H1 (cell line): Measurements from ENCODE around the gene IQCF2. TPM values are rescaled to one million over a fixed set of nuclear protein-coding genes. Genes with fewer than 3 reads are reported as not detected.

Source experiments
- CTCF ChIA-PET: fragments of 300-600 bp; sonication (Branson Sonifier 250); formaldehyde crosslinking; loops from one replicate; lab custom pipeline; 2021; ENCODE audit not compliant: partially characterized antibody; lab: Charles Lee
- POLR2A ChIA-PET: fragments of 300-600 bp; sonication (Branson Sonifier 250); formaldehyde crosslinking; loops from one replicate; lab custom pipeline; 2021; ENCODE audit warnings: inconsistent platforms; ENCODE audit not compliant: partially characterized antibody; lab: Charles Lee
- DNase-seq, 2 experiments: peaks; one replicate each; pipeline versions ENCODE4 v3.0.0 to v3.0.0-alpha.2; 2010 to 2022; ENCODE audit warnings: low spot score in 2 of 2, low read depth in 1 of 2, mixed read lengths in 1 of 2
- FAIRE-seq: peaks from 2 replicates; lab custom pipeline; 2011; peaks lifted over from hg19 to GRCh38; lab: Jason Lieb, UNC
- H2AFZ ChIP-seq: 2 replicates; pipeline ENCODE4 v1.8.1; 2012; ENCODE audit warnings: low read length, inconsistent platforms
- H2AK5ac ChIP-seq: 2 replicates; pipeline ENCODE4 v1.6.1; 2013; ENCODE audit warnings: low read depth, low read length
- H2BK120ac ChIP-seq: replicated peaks from 2 replicates; pipeline ENCODE3; 2013; ENCODE audit warnings: low read depth, low read length, inconsistent platforms
- H2BK12ac ChIP-seq: 2 replicates; pipeline ENCODE4 v1.6.1; 2013; ENCODE audit warnings: low read depth, low read length
- H2BK15ac ChIP-seq: 2 replicates; pipeline ENCODE4 v1.6.1; 2013; ENCODE audit warnings: low read length
- H2BK20ac ChIP-seq: 2 replicates; pipeline ENCODE4 v1.6.1; 2013; ENCODE audit warnings: low read length
- H2BK5ac ChIP-seq: 2 replicates; pipeline ENCODE4 v1.6.1; 2013; ENCODE audit warnings: low read depth, low read length
- H3K14ac ChIP-seq: 2 replicates; pipeline ENCODE4 v1.6.1; 2013; ENCODE audit warnings: inconsistent platforms; ENCODE audit not compliant: insufficient read length
- H3K18ac ChIP-seq: 2 replicates; pipeline ENCODE4 v1.6.1; 2013; ENCODE audit warnings: low read length; ENCODE audit errors: extremely low read depth
- H3K23ac ChIP-seq: 2 replicates; pipeline ENCODE4 v1.6.1; 2013; ENCODE audit warnings: inconsistent platforms; ENCODE audit not compliant: insufficient read length
- H3K23me2 ChIP-seq: 2 replicates; pipeline ENCODE4 v1.6.1; 2013; ENCODE audit warnings: low read depth, low read length
- H3K27ac ChIP-seq: 2 replicates; pipeline ENCODE4 v1.6.1; 2011; ENCODE audit warnings: low read depth, low read length, inconsistent platforms
- H3K27me3 ChIP-seq, 4 experiments: replicated peaks in 1 of 4; 1 replicate in 1 of 4; 2 replicates in 3 of 4; pipeline versions ENCODE4 v1.6.1 to v1.8.1; 2011 to 2013; ENCODE audit warnings: low read length in 3 of 4, mild to moderate bottlenecking in 3 of 4, inconsistent platforms in 2 of 4, mixed read lengths in 2 of 4, moderate library complexity in 1 of 4; ENCODE audit not compliant: control insufficient read depth in 3 of 4, insufficient read depth in 3 of 4; ENCODE audit errors: extremely low read depth in 1 of 4
- H3K36me3 ChIP-seq, 4 experiments: 2 replicates each; pipeline versions ENCODE4 v1.6.1 to v1.8.1; 2011 to 2013; ENCODE audit warnings: mild to moderate bottlenecking in 4 of 4, low read length in 3 of 4, moderate library complexity in 2 of 4, control low read depth in 1 of 4, inconsistent platforms in 1 of 4; ENCODE audit not compliant: insufficient read depth in 4 of 4, control insufficient read depth in 2 of 4
- H3K4ac ChIP-seq: replicated peaks from 2 replicates; pipeline ENCODE3; 2013; ENCODE audit warnings: low read length, low read depth, mixed read lengths, inconsistent platforms; ENCODE audit not compliant: insufficient read length
- H3K4me1 ChIP-seq, 4 experiments: replicated peaks in 1 of 4; 1 replicate in 1 of 4; 2 replicates in 3 of 4; pipeline versions ENCODE4 v1.6.1 to v1.8.1; 2011 to 2013; ENCODE audit warnings: low read length in 3 of 4, inconsistent platforms in 2 of 4, mixed read lengths in 1 of 4; ENCODE audit not compliant: insufficient read depth in 4 of 4, control insufficient read depth in 3 of 4
- H3K4me2 ChIP-seq, 2 experiments: 2 replicates each; pipeline versions ENCODE4 v1.6.1 to v1.8.1; 2011 to 2013; ENCODE audit warnings: low read depth in 2 of 2, low read length in 2 of 2, control low read depth in 1 of 2, inconsistent platforms in 1 of 2, mild to moderate bottlenecking in 1 of 2; ENCODE audit not compliant: insufficient read depth in 1 of 2
- H3K4me3 ChIP-seq, 4 experiments: fragments of 200-600, 300-600 bp in 1 of 4; sonication (generic), shearing (Covaris generic), sonication (Bioruptor Twin) in 1 of 4; 2 replicates each; pipeline versions ENCODE4 v1.5.1 to v1.8.1; 2011 to 2016; ENCODE audit warnings: low read length in 4 of 4, low read depth in 3 of 4, control low read depth in 2 of 4, inconsistent platforms in 2 of 4, mild to moderate bottlenecking in 2 of 4, mixed read lengths in 1 of 4, moderate library complexity in 1 of 4; ENCODE audit not compliant: insufficient read depth in 2 of 4; ENCODE audit errors: extremely low read depth in 1 of 4
- H3K56ac ChIP-seq: replicated peaks from 2 replicates; pipeline ENCODE3; 2013; ENCODE audit warnings: low read depth, mild to moderate bottlenecking, mixed read lengths, low read length, inconsistent platforms; ENCODE audit not compliant: insufficient read length
- H3K79me1 ChIP-seq: 2 replicates; pipeline ENCODE4 v1.6.1; 2013; ENCODE audit warnings: low read depth, low read length, control low read depth
- H3K79me2 ChIP-seq, 2 experiments: 2 replicates each; pipeline versions ENCODE4 v1.6.1 to v1.8.1; 2012 to 2013; ENCODE audit warnings: low read length in 2 of 2, mild to moderate bottlenecking in 2 of 2, inconsistent platforms in 1 of 2; ENCODE audit not compliant: insufficient read depth in 2 of 2, control insufficient read depth in 1 of 2
- H3K9ac ChIP-seq, 4 experiments: replicated peaks in 1 of 4; 1 replicate in 1 of 4; 2 replicates in 3 of 4; pipeline versions ENCODE4 v1.6.1 to v1.8.1; 2011 to 2013; ENCODE audit warnings: low read depth in 3 of 4, low read length in 3 of 4, control low read depth in 2 of 4, mild to moderate bottlenecking in 2 of 4, moderate library complexity in 2 of 4, inconsistent platforms in 1 of 4; ENCODE audit errors: extremely low read depth in 1 of 4
- H3K9me3 ChIP-seq, 2 experiments: 2 replicates each; pipeline versions ENCODE4 v1.6.1 to v1.8.1; 2012 to 2013; ENCODE audit warnings: mild to moderate bottlenecking in 2 of 2, moderate library complexity in 2 of 2, control low read depth in 1 of 2, inconsistent platforms in 1 of 2, low read depth in 1 of 2, low read length in 1 of 2, mixed read lengths in 1 of 2; ENCODE audit not compliant: insufficient read depth in 2 of 2
- H4K20me1 ChIP-seq, 2 experiments: replicated peaks in 1 of 2; 2 replicates each; pipeline versions ENCODE3 to v1.8.1; 2011 to 2013; ENCODE audit warnings: inconsistent platforms in 2 of 2, low read length in 2 of 2, mild to moderate bottlenecking in 1 of 2; ENCODE audit not compliant: insufficient read depth in 2 of 2, control insufficient read depth in 1 of 2
- H4K5ac ChIP-seq: 2 replicates; pipeline ENCODE4 v1.6.1; 2013; ENCODE audit warnings: low read length, low read depth, mixed read lengths, inconsistent platforms; ENCODE audit not compliant: insufficient read length
- H4K8ac ChIP-seq: 2 replicates; pipeline ENCODE4 v1.8.0; 2013; ENCODE audit warnings: mild to moderate bottlenecking, moderate library complexity, low read length, inconsistent platforms; ENCODE audit not compliant: insufficient read depth; ENCODE audit errors: extremely low read depth
- H4K91ac ChIP-seq: replicated peaks from 2 replicates; pipeline ENCODE3; 2013; ENCODE audit warnings: low read length, mixed read lengths, inconsistent platforms; ENCODE audit not compliant: insufficient read length
- CBX8 ChIP-seq: fragments of 300-800, 300-1000 bp; sonication (generic); IDR thresholded peaks from 2 replicates; pipeline ENCODE4 v1.7.1; 2016; ENCODE audit warnings: low read depth, low read length, borderline replicate concordance
- NRF1 ChIP-seq: IDR thresholded peaks from 2 replicates; pipeline ENCODE4 v1.6.1; 2011; ENCODE audit warnings: mild to moderate bottlenecking, low read depth, low read length, improper control_type of control experiment
- RAD21 ChIP-seq, 2 experiments: IDR thresholded peaks in 1 of 2; conservative IDR thresholded peaks in 1 of 2; 2 replicates each; pipeline ENCODE4 v1.6.1; 2011; ENCODE audit warnings: low read depth in 2 of 2, low read length in 2 of 2, improper control_type of control experiment in 1 of 2, inconsistent platforms in 1 of 2, mild to moderate bottlenecking in 1 of 2, moderate library complexity in 1 of 2
- WGBS, 2 experiments: shearing (Covaris generic) in 1 of 2; methylation state at CpG; one replicate each; pipeline versions ENCODE4 v1.1.6 to v1.1.7; 2013 to 2015; ENCODE audit warnings: low lambda C conversion rate in 2 of 2, mixed read lengths in 2 of 2, inconsistent platforms in 1 of 2, low coverage in 1 of 2, missing lambda C conversion rate in 1 of 2; ENCODE audit not compliant: insufficient replicate concordance in 2 of 2, insufficient coverage in 1 of 2, insufficient read length in 1 of 2; ENCODE audit errors: extremely low coverage in 1 of 2, missing lambda C conversion rate in 1 of 2; 5-methylcytosine and 5-hydroxymethylcytosine counted together
- polyA plus RNA-seq, 7 experiments: library from polyadenylated mRNA; depleted of rRNA in 3 of 7; stranded (reverse) in 5 of 7; unstranded in 2 of 7; fragments of >200 nt in 5 of 7; fragments of 200-250 nt in 2 of 7; gene quantifications; 1 replicate in 5 of 7; 2 replicates in 1 of 7; 4 replicates in 1 of 7; pipeline versions ENCODE4 v1.2.1 to v1.2.3, GENCODE V29; 2011 to 2013; ENCODE audit warnings: missing spikeins in 2 of 7, mixed read lengths in 2 of 7
- total RNA-seq: library from RNA; stranded (reverse); fragmentation: NEBNext Ultra II Directional; extraction: Animal tissue kit (Norgen Biotek cat#: 25700); gene quantifications from 2 replicates; pipeline ENCODE4 v1.2.1, GENCODE V29; 2021

IQCF2 gene
- total and polyA plus RNA-seq, 2 of the 8 experiments (the other 6 are each of a cell fraction or from before 2014, with no cell fraction given) = not detected

- no peaks in the 10 kb centered on the region; a peak in 3 of 7 replicates for H3K27me3 ChIP-seq
- no peak overlapping the region for H2BK5ac ChIP-seq
- no peaks in the 10 kb centered on the region for H3K4me1 ChIP-seq
- no peak overlapping the region for H2BK15ac ChIP-seq
- H3K4me3 ChIP-seq = no peak overlapping the region
- H3K56ac ChIP-seq = no peak overlapping the region
- no peak overlapping the region for H2AFZ ChIP-seq
- ChIA-PET POLR2A (no interaction called here), CTCF (interaction anchor here (1.1 kb wide), 2 partner anchors 15 to 76 kb away, joined by 3 read pairs; no protein-coding TSS in a partner anchor)
- no peaks in the 10 kb centered on the region; a peak in 1 of 4 replicates for H3K9me3 ChIP-seq
- no peak overlapping the region for H3K18ac ChIP-seq
- no peak overlapping the region for H3K9ac ChIP-seq
- H4K20me1 ChIP-seq = no peaks in the 10 kb centered on the region
- H3K14ac ChIP-seq = no peak overlapping the region
- TF ChIP-seq CBX8 (no peak), NRF1 (no peak), RAD21 (IDR thresholded peaks at IDR 0.05 in 1 of 2, conservative IDR thresholded peaks at IDR 0.05 in 1 of 2; ENCODE audit: low read depth in 2 of 2, low read length in 2 of 2) (peak; percentile 10 to 39; a peak in 2 of 4 replicates)
- WGBS, 2 experiments = 86% methylated on average over 16 of the region's 16 CpGs; no CpG with 5 or more reads in 1 of the 2 experiments
- no peak overlapping the region for H2BK20ac ChIP-seq
- no peak overlapping the region for H3K4ac ChIP-seq
- H3K36me3 ChIP-seq = no peaks in the 10 kb centered on the region
- no peak overlapping the region for H4K91ac ChIP-seq
- no peaks in the 10 kb centered on the region for H3K79me2 ChIP-seq
- no peak overlapping the region for H3K27ac ChIP-seq
- H2BK120ac ChIP-seq = no peak overlapping the region
- no peak overlapping the region for H3K4me2 ChIP-seq
- no peak overlapping the region for H4K5ac ChIP-seq
- H3K23ac ChIP-seq = no peak overlapping the region
- H2AK5ac ChIP-seq = no peak overlapping the region
- no peaks in the 10 kb centered on the region for H3K79me1 ChIP-seq
- peak overlapping the region; percentile 4; the same call in 1 of the 2 replicates for H4K8ac ChIP-seq
- no peak overlapping the region for H2BK12ac ChIP-seq
- no peak for FAIRE-seq
- no peak for DNase-seq
- no peaks in the 10 kb centered on the region; the same call in 1 of the 2 replicates for H3K23me2 ChIP-seq
These were observed 33.5 kb downstream of the IQCF2 start for GRCh38 chr3:51894939-51895338.
